Middle frontal gyrus (tissue), 1 donor: ENCODE measurements around the gene OPCML.

Experiments used
- DNase-seq: peaks from one replicate; pipeline ENCODE4 v3.0.0-alpha.2; 2015; ENCODE audit warnings: low spot score; ENCODE audit errors: extremely low spot score

The OPCML gene

DNA sequence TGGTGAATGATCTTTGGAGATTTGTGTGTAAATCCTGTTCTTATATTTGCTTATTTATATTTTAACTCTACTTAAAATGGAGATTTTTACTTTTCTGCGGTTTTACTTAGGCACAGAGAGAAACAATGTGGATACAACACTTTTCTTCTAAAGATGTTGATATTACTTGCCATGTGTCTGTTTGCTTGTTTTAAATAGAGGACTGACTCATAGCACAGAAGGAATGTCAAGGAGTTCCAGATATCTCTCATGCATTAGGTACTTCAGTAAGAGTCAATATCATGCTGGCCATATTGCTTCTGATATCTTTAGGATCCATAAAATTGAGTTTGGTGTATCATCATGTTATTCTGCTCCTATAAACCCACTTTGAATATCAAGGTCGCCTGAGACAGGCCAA lies 395.0 kb downstream of the OPCML start:
- DNase-seq = no peak

DNA sequence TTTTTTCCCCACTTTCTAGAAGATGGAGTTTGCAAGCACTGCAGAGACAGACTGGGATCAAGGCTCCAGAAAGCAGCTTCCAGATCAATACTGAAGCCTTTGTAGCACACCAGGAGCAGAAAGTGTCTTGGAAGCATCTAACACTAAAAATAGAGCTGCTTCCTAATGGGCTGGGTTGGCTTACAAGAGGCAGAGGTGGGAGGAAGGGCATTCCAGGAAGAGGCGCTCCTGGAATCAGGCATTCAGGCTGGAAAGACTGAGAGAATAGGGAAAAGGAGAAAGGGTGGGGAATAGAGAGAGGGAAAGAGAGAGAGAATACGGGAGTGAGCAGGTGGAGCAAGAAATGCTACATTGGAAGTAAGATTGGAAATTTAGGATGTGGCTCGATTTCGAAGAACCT lies 395.9 kb downstream of the OPCML start:
- no peak for DNase-seq

DNA sequence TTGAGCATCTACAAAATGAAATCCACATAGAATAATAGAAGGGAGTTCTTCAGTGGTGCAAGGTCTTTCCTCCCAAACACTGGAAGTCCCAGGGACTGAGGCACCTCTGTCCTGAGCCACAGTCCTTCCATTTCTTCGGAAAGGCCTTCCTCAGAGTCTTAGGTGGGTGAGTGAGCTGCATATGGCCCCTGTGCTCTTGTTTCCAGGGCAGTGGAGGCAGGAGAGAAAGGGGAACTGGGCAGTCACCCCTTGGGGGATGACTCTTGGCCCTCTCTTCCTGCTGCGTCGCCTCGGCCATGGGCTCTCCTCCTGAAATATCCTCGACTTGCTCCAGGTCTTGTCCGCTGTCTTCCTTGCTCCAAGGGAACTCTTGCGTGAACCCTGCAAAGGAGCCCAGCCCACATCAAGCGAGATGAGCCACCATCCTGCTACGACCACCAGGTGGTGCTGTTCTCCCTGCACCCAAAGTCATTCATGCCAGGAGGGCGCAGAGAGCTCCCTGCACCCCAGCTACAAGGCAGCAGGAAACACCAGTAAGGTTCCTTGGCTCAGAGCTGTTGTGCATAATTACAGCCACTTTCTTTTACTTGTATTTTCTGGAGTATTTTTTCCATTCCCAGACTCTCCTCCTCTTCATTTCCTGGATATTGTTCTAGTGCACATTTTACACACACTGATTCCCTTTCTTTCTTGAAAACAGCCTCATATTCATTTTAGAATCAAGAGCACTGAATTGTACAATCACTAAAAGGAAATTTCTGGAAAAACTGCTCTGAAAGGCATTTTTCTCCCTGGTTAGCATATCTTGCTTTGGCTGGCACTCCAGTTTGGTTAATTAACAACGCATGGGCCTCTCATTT lies 397.8 kb downstream of the OPCML start:
- no peak for DNase-seq

DNA sequence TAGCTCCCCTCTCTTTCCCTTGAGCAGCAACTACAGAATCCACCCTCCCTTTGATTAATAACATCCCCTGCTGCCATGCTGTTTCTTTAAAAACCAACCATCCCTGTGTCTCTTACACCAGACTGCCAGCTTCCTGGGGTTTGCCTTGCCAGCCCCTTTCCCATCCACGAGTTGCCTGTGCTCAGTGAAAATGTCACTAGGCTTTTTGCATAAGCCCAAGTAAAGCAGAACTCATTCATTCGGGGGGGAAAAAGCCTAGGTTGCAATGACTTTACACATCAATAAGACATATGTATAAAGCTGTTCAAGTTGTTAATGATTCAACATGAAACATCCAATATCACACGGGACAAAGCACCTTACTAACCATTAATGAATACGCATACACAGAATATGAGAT lies 398.7 kb downstream of the OPCML start:
- no peak for DNase-seq

DNA sequence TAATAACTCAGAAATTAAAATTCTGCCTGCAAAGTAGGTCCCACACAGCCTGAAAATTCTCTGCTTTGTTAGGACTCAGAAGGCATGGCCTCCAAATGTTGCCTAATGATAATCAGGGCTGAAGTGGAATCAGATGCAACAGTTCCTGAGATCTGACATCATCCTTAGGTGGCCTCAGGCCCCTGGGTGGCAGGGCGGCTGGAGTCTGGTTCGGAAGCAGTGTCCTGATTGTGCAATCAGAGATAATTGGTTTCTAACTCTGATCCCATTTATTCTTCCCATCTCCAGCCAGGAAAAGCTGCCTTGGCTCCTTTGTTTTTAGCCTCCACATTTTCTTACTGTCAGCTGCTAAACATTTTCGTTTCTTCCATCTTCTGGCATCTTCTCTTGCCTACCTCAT lies 399.3 kb downstream of the OPCML start:
- DNase-seq = no peak

DNA sequence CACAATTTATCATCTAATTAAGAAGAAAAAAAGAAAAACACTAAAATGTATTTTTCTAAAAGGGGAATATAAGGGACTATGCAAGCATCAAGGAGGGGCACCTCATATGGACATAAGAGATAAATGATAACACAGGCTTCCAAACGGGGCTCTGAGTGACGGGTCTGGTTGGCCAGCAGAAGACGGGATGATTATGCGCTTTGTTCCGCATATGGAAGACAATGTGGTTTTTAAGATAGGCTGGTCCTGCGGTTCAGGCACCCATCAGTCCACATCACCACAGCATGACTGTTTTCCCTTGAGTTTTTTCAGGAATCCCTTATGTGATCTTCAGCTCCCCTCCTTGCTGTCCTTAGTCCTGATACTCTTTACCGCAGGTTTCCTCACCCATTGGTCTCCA lies 404.6 kb downstream of the OPCML start:
- DNase-seq = no peak

DNA sequence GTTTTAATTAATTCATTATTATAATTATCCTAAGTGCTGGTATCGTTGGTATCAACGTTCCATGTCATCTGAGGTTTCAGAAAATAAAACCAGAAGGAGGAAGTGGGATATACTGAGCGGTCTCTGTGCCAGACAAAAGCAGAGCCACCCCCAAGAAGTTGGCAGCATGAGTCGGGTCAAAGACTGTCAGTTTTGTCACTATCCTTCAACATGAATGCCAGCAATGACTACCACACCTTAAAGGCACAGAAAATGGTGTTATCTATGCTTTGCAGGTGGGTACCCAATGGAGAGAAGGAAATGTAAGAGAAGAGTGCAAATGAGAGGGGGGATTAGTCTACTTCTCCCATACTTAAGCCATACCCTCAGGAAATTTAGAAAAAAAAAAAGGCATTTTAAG lies 408.5 kb downstream of the OPCML start:
- DNase-seq = no peak

DNA sequence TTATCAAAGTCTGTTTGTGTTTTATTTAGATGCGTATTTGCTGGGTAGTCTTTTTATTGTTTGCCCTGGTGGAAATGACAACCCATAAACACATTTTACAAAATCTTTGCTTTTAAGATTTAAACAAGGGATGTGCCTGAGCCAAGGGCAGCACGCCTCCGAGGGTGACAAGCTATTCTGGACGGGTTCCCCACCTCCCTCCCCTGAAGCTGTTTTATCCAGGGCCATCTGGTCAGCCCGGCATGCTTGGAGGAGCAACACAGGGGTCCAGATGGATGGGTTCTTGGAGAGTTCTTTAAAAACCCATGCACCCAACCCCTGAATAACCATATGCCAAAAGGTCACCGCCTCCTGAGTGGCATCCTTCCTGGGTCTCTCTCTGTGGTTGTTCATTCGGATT lies 408.9 kb downstream of the OPCML start:
- no peak for DNase-seq

DNA sequence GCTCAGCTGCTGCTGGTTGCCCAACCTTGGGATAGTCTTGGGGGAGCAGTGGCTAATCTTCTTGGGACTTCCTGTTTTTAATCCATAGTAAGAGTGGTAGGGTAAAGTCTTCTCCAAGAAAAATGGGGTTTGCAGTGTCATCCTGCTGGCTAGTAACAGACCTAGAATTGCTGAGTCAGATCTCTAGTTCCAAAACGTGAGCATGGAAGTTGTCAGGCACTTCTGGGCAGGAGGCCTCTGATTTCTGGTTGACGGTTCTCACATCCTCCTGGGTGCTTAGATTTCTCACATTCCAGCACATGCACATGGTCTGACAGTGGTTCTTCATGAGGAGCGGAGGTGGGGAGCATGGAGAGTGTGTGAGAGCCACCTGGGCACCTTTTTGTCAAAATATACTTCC lies 410.0 kb downstream of the OPCML start:
- no peak for DNase-seq

DNA sequence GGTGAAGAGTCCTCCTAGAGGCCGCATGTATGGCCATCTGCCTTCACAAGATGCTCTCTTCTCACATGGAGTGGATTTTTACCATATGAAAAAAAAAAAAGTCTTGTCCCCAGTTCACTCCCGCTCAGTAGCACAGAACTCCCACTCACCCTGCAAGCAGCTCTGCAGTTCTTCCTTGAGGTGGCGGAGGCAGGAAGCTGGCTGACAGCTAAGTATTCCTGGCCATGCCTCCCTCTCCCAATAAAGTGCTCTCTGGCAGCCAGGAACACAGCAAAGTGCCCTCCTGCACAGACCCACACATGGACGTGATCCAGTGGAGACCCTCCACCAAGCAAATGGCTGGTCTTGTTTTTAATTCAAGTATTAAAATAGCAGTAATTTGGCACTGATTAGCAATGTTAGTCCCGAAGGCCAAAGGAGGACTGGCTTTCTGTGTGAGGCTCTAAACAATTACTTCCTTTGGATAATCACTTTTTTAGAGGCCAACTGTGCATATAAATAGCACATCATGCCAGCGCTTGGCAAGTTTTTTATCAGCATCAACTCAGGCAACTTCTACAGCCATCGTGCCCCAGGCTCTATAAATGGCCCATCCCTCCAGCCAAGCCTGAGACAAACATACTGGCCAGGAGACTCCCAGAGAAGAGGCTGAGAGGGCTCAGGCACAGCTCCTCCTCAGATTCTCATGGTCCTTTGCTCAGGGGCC lies 413.6 kb downstream of the OPCML start:
- DNase-seq = peak; percentile 48

DNA sequence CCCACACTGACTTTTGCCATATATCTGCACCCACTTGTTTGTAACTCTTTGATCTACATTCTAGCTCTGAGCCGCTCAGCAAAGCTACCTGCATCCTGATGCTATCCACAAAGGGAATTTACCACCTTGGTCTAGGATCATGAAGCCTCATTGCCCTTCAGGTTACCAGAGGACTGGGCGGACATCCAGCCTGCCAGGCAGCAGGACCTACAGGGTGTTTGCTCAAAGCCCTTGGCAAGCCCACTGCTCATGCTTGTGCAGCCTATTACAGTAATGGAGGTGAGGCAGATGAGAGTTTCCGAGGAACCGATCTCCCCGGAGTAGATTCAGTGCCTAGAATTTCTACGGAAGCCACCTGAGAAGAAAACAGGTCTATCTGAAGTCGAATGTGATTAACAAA lies 417.2 kb downstream of the OPCML start:
- DNase-seq = no peak

DNA sequence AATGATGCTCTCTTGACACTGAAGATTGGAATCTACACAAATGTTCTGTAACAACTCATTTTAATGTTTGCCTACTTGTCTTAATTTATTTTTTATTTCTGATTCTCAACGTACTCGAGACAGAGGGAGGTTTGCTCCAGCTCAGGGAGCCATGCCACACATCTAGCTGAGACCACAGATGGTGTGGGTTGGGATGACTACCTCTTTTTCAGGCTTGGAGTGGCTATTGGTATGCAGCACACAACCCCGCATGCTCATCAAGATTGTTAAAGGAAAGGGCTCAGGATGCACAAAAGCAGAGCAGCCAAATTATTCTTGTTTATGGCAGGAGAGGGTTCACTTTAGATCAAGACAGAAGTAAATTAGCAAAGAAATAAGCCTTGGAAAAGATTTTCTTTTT lies 424.5 kb downstream of the OPCML start:
- DNase-seq = no peak

DNA sequence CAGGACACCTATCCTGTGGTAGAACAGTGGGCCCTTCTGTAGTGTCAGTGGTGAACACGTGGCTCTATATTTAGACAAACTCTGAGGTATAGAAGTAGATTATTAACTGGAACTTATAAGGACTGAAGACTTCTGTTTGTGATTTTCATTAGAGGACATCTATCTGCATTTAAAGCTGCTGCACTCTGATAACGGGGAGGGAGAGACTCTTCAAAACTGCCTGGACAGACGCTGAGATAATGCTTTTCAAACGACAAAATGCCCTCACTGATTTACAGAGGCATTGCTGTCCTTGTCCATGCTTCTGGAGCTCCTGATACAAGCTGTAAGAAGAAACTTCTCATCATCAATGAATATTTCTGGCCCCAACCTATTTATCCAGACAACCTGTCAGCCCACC lies 425.2 kb downstream of the OPCML start:
- DNase-seq = no peak

DNA sequence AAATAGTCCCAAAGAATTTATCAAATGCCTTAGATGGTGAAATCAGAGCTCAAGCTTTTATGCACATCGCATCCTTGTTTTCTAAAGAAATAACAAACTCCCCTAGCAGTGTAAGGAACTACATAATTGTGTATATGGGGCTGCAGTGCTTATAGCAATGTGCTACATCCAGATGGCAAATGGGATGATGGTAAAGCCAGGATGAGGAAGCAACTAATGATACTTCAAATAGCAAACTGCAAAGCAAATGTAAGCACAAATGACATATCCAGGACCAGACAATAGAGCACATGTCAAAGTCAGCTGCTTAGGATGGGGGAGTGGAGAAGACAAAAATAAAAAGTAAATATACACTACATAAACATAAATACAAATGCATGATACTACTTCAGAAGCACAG lies 425.9 kb downstream of the OPCML start:
- DNase-seq = no peak

DNA sequence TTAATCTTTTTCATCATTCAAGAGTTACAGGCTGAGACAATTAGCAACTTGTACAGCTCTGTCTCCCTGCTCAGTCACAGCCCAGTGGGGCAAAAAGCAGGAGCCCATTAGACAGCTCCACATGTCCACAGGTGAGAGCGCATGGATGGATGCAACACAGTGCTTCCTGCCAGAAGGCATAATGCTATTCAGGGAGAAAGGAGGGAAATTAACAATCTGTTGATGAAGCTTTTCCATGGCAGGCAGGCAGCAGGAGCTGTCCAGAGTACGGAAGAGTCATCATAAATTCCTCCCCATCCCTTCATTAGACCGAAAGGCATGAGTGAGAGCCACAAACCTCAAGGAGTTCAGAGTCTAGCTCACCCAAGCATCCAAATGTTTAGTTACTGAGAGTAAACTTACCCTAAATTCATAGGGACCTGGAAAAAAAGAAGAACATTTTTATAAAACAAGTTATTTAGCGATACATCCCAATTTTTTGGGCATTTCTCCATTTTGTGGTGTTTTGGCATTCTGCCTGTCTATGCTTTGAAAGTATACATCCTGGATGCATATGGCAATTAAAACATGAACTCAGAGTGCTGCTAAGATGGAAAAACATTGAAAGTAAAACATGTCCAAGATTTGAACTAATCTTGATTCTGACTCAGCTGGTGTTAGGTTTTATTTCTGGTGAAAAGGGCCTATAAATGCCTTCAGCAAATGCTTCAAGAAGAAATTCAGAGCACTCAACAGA lies 428.1 kb downstream of the OPCML start:
- peak; percentile 62 for DNase-seq

DNA sequence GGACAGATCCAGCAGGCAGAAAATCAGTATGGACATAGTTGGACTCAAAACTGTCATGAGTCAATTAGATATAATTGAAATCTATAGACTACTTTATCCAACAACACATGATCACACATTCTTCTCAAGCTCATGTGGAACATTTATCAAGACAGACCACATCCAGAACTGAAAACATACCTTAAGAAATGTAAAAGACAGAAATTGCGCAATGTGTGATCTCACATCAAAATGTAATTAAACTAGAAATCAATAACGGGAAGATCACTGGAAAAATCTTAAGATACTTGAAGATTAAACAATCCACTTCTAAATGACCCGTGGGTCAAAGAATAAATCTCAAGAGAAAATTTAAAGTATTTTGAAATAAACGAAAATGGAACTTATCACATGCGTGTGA lies 435.3 kb downstream of the OPCML start:
- no peak for DNase-seq

DNA sequence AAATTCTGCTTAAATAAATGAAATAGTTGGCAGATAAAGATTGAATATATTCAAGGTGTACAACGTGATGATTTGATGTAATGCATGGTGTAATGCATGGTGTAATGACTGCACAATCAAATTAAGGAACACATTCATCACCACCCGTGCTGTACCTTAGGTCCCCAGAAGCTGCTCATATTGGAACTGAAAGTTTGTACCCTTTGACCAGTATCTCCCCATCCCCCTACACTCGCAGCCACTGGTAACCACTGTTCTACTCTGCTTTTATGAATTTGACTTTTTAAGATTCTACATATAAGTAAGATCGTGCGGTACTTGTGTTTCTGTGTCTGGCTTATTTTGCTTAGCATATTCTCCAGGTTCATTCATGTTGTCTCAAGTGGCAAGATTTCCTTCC lies 445.8 kb downstream of the OPCML start:
- DNase-seq = no peak

DNA sequence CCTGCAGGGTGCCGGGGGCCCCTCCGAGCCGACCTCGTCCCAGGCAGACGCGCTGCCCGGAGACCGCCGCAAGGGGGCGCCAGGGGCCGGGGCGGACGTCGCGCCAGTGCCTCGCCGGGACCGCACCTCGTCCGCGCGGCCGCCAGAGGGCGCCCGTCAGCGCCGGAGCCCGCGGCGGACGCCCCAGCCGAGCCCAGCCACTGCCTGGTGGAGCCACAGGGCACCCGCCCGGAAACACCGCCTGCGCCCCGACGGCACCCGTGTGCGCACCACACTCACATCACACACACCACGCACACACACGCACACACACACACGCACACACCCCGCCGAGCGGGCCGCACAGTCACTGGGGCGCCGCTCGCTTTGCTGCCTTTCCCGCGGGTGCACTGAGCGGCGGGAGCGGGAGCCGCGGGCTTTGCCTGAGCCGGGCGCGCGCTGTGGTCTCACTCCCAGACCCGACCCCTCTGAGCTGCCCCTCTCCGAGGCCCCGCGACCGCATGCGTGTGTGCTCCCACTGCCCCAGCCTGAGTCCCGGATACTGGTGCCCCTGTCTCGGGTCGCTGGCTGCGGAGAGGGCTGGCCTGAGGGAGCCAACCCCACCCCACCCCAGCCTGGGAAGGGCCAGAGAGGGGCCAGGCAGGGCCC lies 449.3 kb downstream of the OPCML start:
- peak; percentile 71 for DNase-seq

DNA sequence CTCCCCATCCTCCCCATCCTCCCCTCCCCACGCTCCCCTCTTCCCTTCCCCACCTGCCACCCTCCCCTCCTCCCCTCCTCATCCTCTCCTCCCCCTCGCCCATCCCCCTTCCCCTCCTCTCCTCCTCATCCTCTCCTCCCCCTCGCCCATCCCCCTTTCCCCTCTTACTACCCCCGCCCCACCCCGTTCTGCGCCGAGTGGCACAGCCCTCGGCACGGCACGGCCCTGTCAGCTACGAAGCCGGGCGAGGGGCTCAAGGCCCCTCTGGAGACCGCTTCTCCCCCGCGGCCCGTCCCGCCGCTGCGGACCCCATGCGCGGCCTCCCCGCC lies 449.9 kb downstream of the OPCML start:
- DNase-seq = no peak

DNA sequence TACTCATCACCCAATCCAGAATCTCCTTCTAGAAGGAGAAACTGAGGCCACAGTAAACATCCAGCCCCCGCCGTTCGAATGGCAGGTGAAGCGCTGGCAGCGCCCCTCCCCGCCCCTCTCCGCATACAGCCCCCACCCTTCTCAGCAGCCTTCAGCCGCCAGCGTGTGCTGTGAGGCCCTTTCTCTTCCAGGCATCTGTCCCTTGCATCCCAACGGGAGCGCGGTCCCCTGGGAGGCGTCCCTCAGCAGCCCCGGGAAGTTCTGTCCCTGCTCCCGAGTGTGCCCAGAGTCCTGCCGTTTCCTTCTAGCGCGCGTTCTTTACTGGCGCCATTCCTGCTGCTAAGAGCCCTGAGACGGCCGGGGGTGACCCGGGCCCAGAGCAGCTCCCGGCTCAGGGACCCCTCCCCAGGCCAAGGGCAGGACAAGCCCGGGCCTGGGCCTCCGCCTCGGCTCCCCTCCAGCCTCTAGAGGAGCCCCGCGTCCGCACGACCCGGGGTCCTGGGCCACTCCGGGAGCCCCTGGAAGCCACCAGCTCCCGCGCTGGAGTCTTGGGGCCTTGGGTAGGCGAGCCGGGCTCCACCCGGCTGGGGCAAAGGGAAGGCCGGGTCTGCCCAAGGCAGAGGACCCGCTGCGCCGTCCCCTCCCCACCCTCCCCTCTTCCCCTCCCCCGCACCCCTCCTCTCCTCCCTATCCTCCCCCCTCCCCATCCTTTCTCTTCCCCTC lies 450.4 kb downstream of the OPCML start:
- no peak for DNase-seq

DNA sequence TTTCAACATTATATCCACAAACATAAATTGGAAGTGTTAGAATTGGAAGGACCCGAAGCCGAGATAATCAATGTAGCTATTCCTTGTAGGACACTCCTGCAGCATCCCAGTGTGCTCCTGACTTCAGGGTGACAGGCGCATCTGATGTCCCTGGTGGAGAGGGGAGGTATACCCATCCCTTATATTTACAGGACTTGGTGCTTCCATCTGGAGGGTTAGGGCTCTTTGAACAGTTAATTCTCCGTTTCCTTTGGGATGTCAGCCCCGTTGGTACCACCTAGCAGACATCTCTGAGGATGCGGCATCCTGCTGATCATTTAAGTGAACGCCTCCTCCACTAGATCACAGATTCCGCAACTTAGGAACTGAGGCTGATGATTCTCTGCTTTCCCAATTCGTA lies 451.3 kb downstream of the OPCML start:
- DNase-seq = no peak
